ENCODE data around the gene COQ10B.
"Not testable (repeated sequence)": the region's sequence is repeated elsewhere in the genome, so short reads cannot be mapped to it uniquely, and the experiment has no call there.

COQ10B gene

DNA sequence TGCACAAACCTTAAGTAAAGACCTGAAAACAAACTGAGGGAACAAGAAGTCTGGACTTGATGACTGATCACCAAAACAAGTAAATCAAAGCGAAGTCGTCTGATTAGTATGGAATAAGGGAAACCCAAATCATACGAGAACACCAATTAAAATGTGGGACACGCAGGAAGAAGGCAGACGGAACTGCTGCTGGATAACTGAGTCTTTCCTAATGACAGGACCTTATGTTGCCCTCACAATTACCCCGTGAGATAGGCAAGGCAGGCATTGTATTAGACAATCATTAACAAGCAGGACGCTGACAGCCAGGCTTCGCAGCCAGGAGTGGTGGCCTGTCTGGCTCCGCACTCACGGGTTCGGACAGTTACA, 614 bp upstream of the COQ10B start:
- no peak for FAIRE-seq

- FAIRE-seq, result no peak
These were observed 604 bp downstream of the COQ10B start for GRCh38 chr2:197453914-197454398.

GRCh38 chr2:197454923-197455322, 1.6 kb downstream of the COQ10B start:
- FAIRE-seq, result no peak

- no peak for FAIRE-seq
These were observed 2.1 kb downstream of the COQ10B start for GRCh38 chr2:197455428-197455827.

GRCh38 chr2:197460649-197461048, 7.3 kb downstream of the COQ10B start:
- no peak for FAIRE-seq

- peak; percentile 10 for FAIRE-seq
These were observed 7.7 kb downstream of the COQ10B start for GRCh38 chr2:197461057-197461456.

DNA sequence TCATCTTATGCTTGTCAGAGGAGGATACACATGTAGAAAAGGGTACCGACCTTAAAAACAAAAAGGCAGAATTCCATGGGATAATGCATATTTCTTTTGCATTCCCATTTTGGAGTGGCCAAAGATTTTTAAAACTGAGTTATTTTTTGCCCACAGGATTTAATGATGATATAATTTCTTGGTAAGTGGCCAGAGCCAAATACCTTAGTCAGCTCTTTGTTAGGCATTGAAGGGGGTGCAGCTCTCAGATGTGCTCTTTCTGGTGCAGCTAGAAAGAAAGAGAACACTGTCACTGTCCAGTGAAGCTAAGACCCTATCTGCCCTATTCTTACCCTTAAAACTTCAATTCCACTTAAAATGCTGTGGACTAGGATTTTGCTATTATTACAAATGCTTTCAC, 10.8 kb downstream of the COQ10B start:
- FAIRE-seq, result no peak

DNA sequence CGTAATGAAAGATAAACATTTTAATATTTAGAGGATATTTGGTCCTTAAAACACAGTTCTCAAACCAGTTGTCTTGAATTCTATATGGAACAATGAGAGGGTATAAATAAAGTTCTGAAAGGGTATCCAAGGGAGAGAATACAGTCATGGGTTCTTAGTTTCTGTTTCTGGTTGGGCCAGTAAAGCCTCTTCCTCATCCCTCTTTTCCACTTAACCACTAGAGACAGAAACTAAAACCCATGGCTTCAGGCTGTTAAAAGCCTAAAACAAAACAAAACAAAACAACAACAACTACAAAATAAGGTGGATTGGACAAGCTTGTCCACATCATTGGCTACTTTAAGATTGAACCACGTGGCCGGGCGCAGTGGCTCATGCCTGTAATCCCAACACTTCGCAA, 18.8 kb downstream of the COQ10B start:
- FAIRE-seq, result no peak

GRCh38 chr2:197477797-197478196, 24.4 kb downstream of the COQ10B start:
- FAIRE-seq, result no peak

- FAIRE-seq, result no peak
These were observed 27.0 kb downstream of the COQ10B start for GRCh38 chr2:197480165-197481036.

DNA sequence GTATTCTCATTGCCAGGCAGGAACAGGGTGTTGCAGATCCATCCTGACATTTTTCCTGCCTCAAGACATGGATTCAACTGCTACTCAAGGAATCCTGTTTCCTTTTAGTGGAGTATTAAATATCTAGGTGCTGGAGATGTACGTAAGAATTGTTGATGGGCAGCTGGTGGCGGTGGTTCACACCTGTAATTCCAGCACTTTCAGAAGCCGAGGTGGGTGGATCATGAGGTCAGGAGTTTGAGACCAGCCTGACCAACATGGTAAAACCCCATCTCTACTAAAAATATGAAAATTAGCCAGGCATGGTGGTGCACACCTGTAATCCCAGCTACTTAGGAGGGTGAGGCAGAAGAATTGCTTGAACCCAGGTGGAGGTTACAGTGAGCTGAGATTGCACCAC, 30.9 kb downstream of the COQ10B start:
- FAIRE-seq, result not testable (repeated sequence)

DNA sequence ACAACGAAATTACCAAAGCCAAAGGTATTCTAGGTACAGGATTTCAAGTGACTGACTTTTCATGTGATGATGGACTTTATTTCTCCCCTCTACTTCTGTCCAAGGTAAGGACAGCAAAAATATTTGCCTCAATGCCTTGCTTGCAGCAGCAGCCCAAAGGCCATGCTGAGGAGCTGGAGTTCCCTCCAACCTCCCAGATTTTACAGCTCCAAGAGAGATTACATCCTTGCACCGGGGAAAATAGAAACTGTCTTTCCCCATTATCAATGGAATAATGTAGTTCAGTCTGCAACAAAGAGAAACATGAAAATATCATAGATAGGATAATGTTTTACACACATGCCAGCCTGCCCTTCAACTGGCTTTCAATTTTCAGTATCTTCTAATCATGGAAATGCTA, 32.8 kb downstream of the COQ10B start:
- FAIRE-seq, result no peak

DNA sequence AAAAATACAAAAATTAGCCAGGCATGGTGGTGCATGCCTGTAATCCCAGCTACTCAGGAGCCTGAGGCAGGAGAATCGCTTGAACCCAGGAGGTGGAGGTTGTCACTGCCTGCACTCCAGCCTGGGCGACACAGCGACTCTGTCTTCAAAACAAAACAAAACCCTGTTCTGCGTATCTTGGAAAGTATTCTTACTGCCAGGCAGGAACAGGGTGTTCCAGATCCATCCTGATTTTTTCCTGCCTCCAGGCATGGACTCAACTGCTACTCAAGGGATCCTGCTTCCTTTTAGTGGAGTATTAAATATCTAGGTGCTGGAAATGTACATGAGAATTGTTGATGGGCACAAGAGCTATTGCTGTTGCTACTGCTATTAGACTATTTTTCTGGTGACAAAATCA, 34.0 kb downstream of the COQ10B start:
- no peak for FAIRE-seq

DNA sequence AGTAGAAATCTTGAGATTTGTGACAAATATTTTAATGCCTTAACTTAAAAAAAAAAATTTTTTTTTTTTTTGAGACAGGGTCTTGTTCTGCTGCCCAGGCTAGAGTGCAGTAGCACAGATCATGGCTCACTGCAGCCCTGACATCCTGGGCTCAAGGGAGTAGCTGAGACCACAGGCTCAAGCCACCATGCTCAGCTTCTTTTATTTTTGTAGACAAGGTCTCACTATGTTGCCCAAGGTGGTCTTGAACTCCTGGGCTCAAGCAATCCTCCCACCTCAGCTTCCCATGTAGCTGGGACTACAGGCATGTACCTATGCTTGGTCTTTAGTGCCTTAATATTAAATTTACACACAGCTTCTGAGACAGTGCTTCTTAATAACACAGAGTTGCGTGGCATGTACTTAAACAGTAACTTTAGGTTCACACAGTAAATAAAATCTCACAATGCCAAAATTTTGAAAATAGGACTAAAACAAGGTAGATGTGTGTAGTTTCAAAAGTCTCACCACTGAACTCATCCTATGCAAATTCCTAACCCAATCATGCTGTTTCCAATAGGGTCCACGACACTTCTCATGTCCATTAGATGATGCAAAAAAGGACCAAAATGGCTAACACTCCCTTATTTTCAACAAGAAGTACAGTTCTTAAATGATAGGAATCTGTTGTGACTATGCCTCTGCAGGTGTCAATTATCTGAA, 42.2 kb downstream of the COQ10B start:
- no peak for FAIRE-seq

- FAIRE-seq, result no peak
These were observed 43.3 kb downstream of the COQ10B start for GRCh38 chr2:197496695-197497094.

DNA sequence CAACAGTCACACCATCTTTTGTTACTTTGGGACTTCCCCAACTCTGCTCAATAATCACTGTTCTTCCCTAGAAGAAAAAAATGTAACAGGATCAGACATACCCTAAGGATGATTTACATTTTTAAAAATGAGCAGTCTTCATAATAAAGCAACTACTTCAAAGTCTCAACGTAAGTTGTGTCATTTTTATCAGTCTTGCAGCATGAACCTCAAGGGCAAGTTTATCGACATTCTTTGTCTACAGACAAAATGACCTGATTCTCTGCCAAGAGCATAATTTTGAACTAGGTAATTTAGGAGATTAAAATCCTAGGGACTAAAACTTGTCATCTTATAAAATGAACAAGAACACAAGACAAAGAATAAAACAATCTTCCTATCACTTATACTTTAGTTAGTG, 44.0 kb downstream of the COQ10B start:
- no peak for FAIRE-seq

DNA sequence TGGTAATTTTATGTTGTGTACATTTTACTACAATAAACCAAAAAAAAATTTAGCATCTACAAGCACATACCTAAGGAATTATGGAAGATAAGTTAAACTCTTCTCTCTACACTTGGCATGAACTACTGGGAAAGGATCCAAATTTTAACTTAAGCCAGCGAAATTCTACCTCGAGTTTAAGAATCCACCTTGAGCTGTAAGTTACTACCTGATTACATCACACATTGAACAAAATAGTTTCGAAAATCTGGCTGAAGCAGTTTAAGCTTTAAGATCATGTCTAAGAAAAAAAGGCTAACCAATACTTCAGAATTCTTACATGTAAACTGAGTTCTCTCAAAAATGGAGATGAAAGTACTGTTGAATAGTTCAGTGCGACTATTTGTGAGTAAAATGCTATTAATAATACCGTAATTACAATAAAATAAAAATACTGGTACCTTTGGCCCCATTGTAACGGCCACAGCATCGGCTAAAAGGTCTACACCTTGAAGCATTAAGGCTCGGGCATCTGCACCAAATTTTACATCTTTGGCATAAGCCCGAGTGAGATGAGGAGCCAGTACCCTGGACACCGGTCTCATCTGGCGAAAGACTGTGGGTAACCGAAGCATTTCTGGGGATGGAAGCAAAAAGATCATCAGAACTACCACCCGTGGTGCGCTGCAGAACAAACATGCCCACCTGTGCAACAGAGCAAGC, 45.0 kb downstream of the COQ10B start:
- no peak for FAIRE-seq

DNA sequence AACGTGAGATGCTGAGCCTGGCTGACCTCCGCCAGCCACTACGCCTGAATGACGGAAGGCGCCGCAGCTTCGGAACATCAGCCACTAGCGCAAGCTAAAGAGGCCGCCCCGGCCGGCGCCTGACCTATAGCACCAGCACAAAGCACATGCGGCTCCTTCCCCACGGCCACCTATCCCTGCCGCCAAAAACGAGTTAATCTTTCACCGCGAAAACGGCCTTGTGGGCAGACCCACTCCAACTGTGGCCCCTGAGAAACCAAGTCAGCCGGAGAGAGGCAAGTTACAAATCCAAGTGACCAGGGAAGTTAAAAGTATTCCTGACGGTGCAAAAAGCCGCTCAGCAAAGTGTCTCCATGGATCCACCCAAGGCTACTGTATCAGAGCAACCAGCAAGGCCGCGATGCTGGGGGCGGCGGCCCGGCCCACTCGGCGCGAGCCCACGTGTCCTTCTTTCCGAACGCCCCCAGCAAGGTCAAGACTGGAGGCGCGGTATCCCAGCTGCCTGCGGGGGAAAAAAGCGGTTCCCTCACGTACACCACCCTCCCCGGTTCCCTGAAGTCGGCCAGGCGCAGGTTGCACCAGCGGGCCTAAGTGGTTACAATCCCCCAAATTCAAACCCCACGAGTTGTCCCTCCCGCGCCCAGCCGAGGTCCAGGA, 45.7 kb downstream of the COQ10B start:
- no peak for FAIRE-seq

- FAIRE-seq, result no peak
These were observed 46.5 kb downstream of the COQ10B start, which contains the start of the genes HSPD1 and HSPE1 for GRCh38 chr2:197499594-197500502. Gene HSPD1, minus strand, starts transcription at chr2:197499840. Its CDS starts 992 bp downstream, at chr2:197498848. Gene HSPE1, plus strand, starts transcription at chr2:197500379. Its CDS starts 58 bp downstream, at chr2:197500437.

DNA sequence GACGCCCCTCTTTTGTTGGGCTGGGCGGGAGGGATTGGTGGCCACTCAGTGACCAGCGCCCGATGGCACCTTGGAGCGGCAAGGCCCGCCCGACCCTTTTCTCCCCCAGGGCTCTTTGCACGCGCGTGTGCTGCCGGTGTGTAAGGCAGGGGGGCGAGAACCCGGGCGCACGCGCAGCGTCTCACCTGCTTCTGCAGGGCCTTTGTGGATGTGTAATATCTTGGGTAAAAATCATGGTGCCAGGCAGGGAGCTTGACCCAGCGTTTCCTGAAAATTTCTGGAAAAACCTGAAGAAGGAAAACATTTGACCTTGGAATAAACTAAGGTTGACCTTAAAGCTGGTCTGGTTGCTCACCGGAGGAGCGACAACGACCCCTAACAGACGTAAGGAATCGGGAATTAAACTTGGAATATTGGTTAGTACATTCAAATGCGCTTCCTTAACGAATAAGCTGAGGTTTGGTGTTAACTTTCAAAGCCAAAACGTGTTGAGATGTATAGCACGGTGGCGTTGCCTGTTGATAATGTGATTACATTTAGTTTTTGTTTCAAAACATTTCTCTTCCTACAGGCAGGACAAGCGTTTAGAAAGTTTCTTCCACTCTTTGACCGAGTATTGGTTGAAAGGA, 47.3 kb downstream of the COQ10B start:
- FAIRE-seq, result no peak

GRCh38 chr2:197502201-197502600, 48.8 kb downstream of the COQ10B start:
- FAIRE-seq, result no peak
